HepG2 (cell line): Measurements from ENCODE around the gene SLA2. TPM values are rescaled to one million over a fixed set of nuclear protein-coding genes. Genes with fewer than 3 reads are reported as not detected.

Source experiments
- BCL6 ChIP-seq: IDR thresholded peaks from 2 replicates; pipeline ENCODE4 v1.6.1; 2016; ENCODE audit warnings: missing genetic modification reagents, missing compliant biosample characterization
- BRD4 ChIP-seq: sonication (generic); formaldehyde crosslinking; IDR thresholded peaks from 2 replicates; pipeline ENCODE4 v1.4.0; 2020; ENCODE audit warnings: missing genetic modification reagents
- CREM ChIP-seq, 2 experiments: sonication (generic) in 1 of 2; formaldehyde crosslinking in 1 of 2; IDR thresholded peaks; 2 replicates each; pipeline versions ENCODE4 v1.4.0 to v1.6.1; 2016 to 2020; ENCODE audit warnings: antibody characterized with exemption in 1 of 2, mild to moderate bottlenecking in 1 of 2, missing genetic modification reagents in 1 of 2
- E2F2 ChIP-seq: sonication (generic); formaldehyde crosslinking; IDR thresholded peaks from 2 replicates; pipeline ENCODE4 v1.4.0; 2020; ENCODE audit warnings: missing genetic modification reagents, borderline replicate concordance
- ELF1 ChIP-seq: sonication (generic); formaldehyde crosslinking; IDR thresholded peaks from 2 replicates; pipeline ENCODE4 v1.4.0; 2020; ENCODE audit warnings: missing genetic modification reagents
- ISX ChIP-seq: sonication (generic); formaldehyde crosslinking; conservative IDR thresholded peaks from 2 replicates; pipeline ENCODE4 v1.5.0; 2020; ENCODE audit warnings: missing genetic modification reagents
- JDP2 ChIP-seq: sonication (generic); formaldehyde crosslinking; IDR thresholded peaks from 2 replicates; pipeline ENCODE4 v1.8.1; 2022; ENCODE audit warnings: missing genetic modification reagents, borderline replicate concordance
- KLF6 ChIP-seq: IDR thresholded peaks from 2 replicates; pipeline ENCODE4 v1.8.0; 2016; ENCODE audit warnings: missing biosample characterization, missing genetic modification reagents
- PHB2 ChIP-seq: fragments of 450-650 bp; IDR thresholded peaks from 2 replicates; pipeline ENCODE4 v1.6.1; 2018; ENCODE audit not compliant: partially characterized antibody
- PHF21A ChIP-seq: sonication (generic); formaldehyde crosslinking; IDR thresholded peaks from 2 replicates; pipeline ENCODE4 v1.5.0; 2020; ENCODE audit warnings: mild to moderate bottlenecking, missing genetic modification reagents
- PPARG ChIP-seq: conservative IDR thresholded peaks from 2 replicates; pipeline ENCODE4 v1.6.1; 2016; ENCODE audit warnings: missing biosample characterization, missing genetic modification reagents
- RELA ChIP-seq: sonication (generic); formaldehyde crosslinking; IDR thresholded peaks from 2 replicates; pipeline ENCODE4 v1.4.0; 2020; ENCODE audit warnings: missing genetic modification reagents
- REPIN1 ChIP-seq: sonication (generic); formaldehyde crosslinking; IDR thresholded peaks from 2 replicates; pipeline ENCODE4 v1.8.0; 2022; ENCODE audit warnings: missing genetic modification reagents, low read depth, mild to moderate bottlenecking, borderline replicate concordance
- THAP8 ChIP-seq: sonication (generic); formaldehyde crosslinking; IDR thresholded peaks from 2 replicates; pipeline ENCODE4 v1.5.1; 2020; ENCODE audit warnings: missing genetic modification reagents, mild to moderate bottlenecking, borderline replicate concordance
- THRA ChIP-seq: sonication (generic); formaldehyde crosslinking; IDR thresholded peaks from 2 replicates; pipeline ENCODE4 v1.4.0; 2020; ENCODE audit warnings: missing genetic modification reagents, borderline replicate concordance
- YY1 ChIP-seq: IDR thresholded peaks from 2 replicates; pipeline ENCODE4 v1.6.1; 2011; ENCODE audit warnings: low read length, low read depth, moderate library complexity, mild to moderate bottlenecking; ENCODE audit not compliant: insufficient read depth, insufficient replicate concordance
- ZBTB21 ChIP-seq: sonication (generic); formaldehyde crosslinking; IDR thresholded peaks from 2 replicates; pipeline ENCODE4 v1.4.0; 2020; ENCODE audit warnings: missing genetic modification reagents
- ZBTB37 ChIP-seq: sonication (generic); formaldehyde crosslinking; IDR thresholded peaks from 2 replicates; pipeline ENCODE4 v1.4.0; 2020; ENCODE audit warnings: mild to moderate bottlenecking, missing genetic modification reagents
- ZNF136 ChIP-seq: sonication (generic); formaldehyde crosslinking; IDR thresholded peaks from 2 replicates; pipeline ENCODE4 v1.8.1; 2022; ENCODE audit warnings: low read depth, mild to moderate bottlenecking, moderate library complexity, missing genetic modification reagents
- ZNF180 ChIP-seq: sonication (generic); formaldehyde crosslinking; IDR thresholded peaks from 2 replicates; pipeline ENCODE4 v1.4.0; 2020; ENCODE audit warnings: low read depth, missing genetic modification reagents, borderline replicate concordance
- ZNF235 ChIP-seq: sonication (generic); formaldehyde crosslinking; IDR thresholded peaks from 2 replicates; pipeline ENCODE4 v1.8.1; 2023; ENCODE audit warnings: mild to moderate bottlenecking, missing genetic modification reagents, borderline replicate concordance
- ZNF354B ChIP-seq: sonication (generic); formaldehyde crosslinking; IDR thresholded peaks from 2 replicates; pipeline ENCODE4 v1.8.0; 2022; ENCODE audit warnings: mild to moderate bottlenecking, missing genetic modification reagents
- ZNF788 ChIP-seq: sonication (generic); formaldehyde crosslinking; IDR thresholded peaks from 2 replicates; pipeline ENCODE4 v1.5.0; 2020; ENCODE audit warnings: mild to moderate bottlenecking, missing genetic modification reagents, borderline replicate concordance
- polyA plus RNA-seq, 8 experiments: library from polyadenylated mRNA; depleted of rRNA in 3 of 8; stranded (reverse) in 7 of 8; unstranded in 1 of 8; fragments of >200 nt; fragmentation: Illumina TruSeq in 4 of 8; extraction: Trizol in 4 of 8; gene quantifications; 2 replicates each; pipeline versions ENCODE4 v1.2.1 to v1.2.3, GENCODE V29; 2011 to 2016; ENCODE audit warnings: low read depth in 4 of 8, missing spikeins in 1 of 8, mixed read lengths in 1 of 8; ENCODE audit not compliant: insufficient read depth in 1 of 8
- total RNA-seq, 5 experiments: library from RNA; depleted of rRNA; stranded (reverse); fragments of >200 nt; fragmentation: Illumina TruSeq; extraction: Trizol; gene quantifications; 2 replicates each; pipeline ENCODE4 v1.2.3, GENCODE V29; 2016; ENCODE audit warnings: low read depth in 1 of 5

The SLA2 gene
- total and polyA plus RNA-seq, 2 of the 13 experiments (the other 11 are each of a cell fraction or from before 2014, with no cell fraction given) = 1.6 to 3.6 TPM

GRCh38 chr20:36647196-36648121, 1.5 kb upstream of the SLA2 start (continued):
- 0 out of 2 replicates have a peak, but pooled peaks have one; percentile 11 for TF ChIP-seq PHF21A (CRISPR knock-in tag)
- TF ChIP-seq THAP8 = no peak
- TF ChIP-seq RELA (CRISPR knock-in tag) = no peak
- TF ChIP-seq KLF6 = no peak
- TF ChIP-seq BCL6 (CRISPR knock-in tag) = peak; percentile 77
- TF ChIP-seq ZNF136 (CRISPR knock-in tag) = peak; percentile 85; the same call in 1 of the 2 replicates
- TF ChIP-seq JDP2 = no peak
- no peak for TF ChIP-seq YY1
- no peak for TF ChIP-seq ISX
- no peak for TF ChIP-seq ZBTB21 (CRISPR knock-in tag)
- peak; percentile 44; the same call in 1 of the 2 replicates for TF ChIP-seq REPIN1 (CRISPR knock-in tag)
- TF ChIP-seq ZNF235 (CRISPR knock-in tag) = no peak
- TF ChIP-seq ELF1 = 0 out of 2 replicates have a peak, but pooled peaks have one; percentile 7
- TF ChIP-seq E2F2 = no peak
- no peak for TF ChIP-seq PPARG (CRISPR knock-in tag)
- TF ChIP-seq ZBTB37 (CRISPR knock-in tag) = no peak
- TF ChIP-seq BRD4 (CRISPR knock-in tag) = 0 out of 2 replicates have a peak, but pooled peaks have one; percentile 18
- no peak for TF ChIP-seq PHB2
- peak; percentile 12; the same call in 1 of the 2 replicates for TF ChIP-seq THRA (CRISPR knock-in tag)
- no peak for TF ChIP-seq CREM (IDR thresholded peaks at IDR 0.05)
- TF ChIP-seq CREM (CRISPR knock-in tag; IDR thresholded peaks at IDR 0.05) = no peak
- no peak for TF ChIP-seq ZNF354B
- TF ChIP-seq ZNF788 (CRISPR knock-in tag) = no peak
- no peak for TF ChIP-seq ZNF180 (CRISPR knock-in tag)
